NOMO-1 treated with DMSO at 0.1 percent for 48 hours (cell line): Measurements from ENCODE around the gene POC1A.
"Not testable (repeated sequence)": the region's sequence is repeated elsewhere in the genome, so short reads cannot be mapped to it uniquely, and the experiment has no call there.

Source experiments
- DNase-seq: peaks from one replicate; lab custom pipeline; 2025; ENCODE audit not compliant: unreplicated experiment; lab: John Stamatoyannopoulos, UW

POC1A gene

DNA sequence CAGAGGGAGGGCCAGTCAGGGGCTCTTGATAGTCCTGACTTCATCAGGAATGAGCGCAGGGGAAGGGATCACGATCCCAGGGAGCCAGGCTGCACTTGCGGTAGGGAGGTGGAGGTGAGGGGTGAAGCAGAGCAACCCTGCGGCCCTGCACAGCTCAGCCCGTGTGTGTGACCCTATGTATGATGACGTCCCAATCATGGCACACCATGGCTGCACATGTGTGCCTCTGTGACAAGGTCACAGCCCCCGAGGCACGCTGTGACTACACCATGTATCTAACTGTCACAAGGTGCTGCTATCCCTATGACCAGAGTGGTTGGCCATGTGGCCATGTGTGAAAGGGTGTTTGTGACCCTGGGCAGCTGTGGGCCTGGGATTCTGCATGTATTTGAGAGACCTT, 30.5 kb upstream of the POC1A start:
- no peak for DNase-seq

DNA sequence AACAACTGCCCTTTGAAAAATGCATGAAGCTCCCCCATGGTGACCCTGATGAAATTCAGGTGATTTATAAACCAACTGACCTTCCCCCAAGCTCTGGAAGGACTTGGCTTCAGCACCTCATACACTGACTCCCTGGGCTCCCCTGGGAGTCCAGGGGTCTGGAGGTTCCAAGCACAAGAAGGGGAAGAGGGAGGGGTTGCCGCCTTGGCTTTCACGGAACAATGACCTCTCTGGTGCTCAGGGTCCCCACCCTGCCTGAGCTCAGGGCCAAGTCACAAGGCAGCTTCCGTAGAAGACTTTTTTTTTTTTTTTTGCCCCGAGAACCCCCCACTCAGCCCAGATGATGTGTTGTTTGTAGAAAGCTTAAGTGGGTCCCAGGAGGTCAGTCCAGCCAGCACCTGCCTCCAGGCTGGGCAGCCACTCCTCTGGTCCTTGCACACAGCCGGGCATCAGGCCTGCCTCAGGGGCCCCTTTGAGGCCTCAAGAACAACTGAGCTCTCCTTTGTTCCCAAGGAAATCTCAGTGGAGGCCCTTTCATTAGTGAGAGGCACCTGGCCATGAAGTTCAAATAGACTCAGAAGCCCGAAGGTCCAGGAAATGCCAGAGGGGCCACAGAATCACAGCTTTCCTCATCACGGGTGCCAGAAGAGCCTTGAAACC, 29.7 kb upstream of the POC1A start:
- DNase-seq = no peak

DNA sequence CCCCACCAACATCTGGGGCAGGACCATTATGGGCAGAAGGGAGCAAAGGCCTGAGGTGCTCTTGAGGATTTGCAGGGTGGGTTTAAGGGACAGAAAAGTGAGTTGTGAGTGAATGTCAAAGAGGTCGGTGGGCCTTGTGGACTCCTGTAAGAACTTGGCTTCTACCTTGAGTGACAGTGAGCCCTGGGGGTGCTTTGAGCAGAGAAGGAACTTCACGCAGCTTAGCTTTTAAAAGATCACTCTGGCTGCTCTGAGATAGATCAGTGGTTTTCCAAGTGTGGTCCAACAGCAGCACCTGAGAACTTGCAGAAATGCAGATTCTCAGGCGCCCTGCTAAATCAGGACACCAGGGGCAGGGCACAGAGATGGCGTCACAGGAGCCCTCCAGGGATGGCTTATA, 28.5 kb upstream of the POC1A start:
- no peak for DNase-seq

DNA sequence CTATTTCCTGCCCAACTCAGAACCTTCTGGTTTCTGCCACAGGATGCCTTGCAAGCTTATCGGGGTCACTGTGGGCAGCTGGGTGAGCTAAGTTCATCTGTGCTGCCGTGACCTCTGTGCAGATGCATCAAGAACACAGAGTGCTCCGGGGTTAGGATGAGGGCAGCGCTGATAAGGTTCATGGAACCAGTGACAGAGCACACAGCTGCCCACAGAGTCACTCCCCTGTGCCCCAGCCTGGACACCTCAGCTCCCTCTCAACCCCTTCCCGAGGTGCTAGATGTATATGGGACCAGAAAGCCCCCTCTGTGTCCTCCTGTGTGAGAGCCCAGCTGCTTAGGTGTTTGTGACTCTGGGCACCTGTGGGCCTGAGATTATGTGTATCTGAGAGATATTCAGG, 28.0 kb upstream of the POC1A start:
- DNase-seq = no peak

DNA sequence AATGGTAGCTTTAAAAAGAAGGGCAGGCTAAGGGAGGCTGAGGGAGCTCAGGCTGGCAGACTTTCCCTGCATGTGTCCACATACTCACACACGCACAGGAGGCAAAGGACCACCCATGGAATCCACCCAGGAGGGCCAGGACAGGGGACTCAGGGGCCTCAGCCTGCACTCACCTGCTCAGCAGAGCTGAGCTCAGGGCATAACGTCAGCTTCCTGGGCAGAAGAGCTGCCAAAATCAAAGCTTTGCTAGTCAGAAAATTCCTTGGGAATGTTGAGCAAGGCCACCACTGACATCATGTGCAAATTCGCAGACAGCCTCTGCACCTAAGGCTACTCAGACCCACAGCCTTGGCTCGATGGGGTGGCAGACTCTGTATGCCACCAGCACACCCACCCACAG, 27.3 kb upstream of the POC1A start:
- DNase-seq = no peak

DNA sequence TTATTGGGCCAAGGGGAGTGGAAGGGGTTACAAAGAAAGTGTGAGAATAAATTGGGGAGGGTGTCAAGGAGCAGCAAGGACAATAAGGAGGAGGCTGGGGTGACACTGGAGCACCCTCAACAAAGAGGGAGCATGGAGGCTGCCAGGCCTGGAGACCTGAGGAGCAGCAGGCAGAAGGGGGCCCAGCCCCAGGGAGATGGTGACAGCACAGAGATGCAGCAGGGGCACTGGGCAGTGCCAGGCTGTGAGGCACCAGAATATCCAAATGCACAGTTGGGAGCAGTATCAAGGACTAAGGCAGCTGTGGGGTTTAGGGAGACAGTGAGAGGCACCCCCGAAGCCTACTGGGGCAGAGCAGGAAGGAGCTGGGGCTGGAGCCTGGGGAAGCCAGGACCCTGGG, 24.3 kb upstream of the POC1A start:
- DNase-seq = no peak

DNA sequence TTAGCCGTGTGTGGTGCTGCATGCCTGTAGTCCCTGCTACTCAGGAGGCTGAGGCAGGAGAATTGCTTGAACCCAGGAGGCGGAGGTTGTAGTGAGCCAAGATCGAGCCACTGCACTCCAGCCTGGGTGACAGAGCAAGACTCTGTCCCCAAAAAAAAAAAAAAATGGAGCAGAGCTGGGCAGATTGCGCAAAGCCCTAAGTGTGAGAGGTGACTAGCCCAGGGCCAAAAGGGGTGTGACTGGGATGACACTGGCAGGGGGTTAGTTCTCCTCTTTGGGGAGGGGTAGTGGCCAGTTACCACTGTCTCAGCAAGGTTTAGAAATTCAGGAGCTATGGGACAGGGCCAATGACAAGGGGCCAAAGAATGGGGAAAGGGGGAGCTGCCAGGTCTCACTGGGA, 23.9 kb upstream of the POC1A start:
- DNase-seq = peak; percentile 29

DNA sequence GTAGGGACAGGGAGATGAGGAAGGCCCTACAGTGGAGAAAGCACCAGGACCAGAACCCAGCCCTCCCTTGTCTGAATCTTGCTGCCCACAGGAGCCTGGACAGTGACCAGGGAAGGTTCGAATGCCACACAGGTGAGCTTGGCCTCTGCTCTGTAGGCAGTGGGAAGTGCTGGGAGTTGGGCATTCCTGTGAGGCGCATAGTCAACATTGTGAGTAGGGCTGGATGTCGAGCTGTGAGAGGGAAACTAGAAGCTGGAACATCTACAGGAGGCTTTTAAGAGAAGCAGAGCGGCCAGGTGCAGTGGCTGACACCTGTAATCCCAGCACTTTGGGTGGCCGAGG, 23.4 kb upstream of the POC1A start:
- no peak for DNase-seq

DNA sequence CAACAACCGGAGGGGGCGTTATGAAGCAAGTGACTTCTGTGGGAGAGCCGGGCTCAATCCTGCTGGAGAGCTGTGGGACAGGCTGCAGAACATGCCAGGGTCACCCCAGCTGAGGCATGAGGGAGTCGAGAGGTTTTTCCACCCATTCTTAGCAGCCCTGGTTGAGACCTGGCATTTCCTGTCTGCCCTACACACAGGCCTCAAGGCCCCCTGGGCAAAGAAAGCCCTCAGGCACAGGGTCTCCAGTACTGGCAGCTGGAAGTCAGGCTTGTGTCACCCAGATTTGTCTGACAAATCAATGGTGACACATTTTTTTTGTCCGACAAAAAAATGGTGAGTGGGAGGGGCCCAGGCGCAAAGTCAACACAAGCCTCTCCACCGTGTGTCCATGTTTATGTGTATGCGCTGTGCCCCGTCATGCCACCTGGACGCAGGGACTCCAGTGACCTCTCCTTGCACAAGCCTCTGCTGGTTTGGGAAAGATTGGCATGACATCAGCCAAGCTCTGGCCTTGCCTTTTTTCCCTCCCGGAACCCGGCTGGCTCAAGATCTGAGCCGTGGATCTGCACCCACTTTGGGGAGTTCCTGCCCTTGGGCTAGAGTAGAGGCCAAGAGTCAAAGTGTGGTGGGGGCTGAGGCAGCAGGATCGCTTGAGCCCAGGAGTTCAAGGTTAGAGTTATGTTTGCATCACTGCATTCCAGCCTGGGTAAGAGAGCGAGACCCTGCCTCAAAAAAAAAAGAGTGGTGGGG, 22.9 kb upstream of the POC1A start:
- DNase-seq = no peak

DNA sequence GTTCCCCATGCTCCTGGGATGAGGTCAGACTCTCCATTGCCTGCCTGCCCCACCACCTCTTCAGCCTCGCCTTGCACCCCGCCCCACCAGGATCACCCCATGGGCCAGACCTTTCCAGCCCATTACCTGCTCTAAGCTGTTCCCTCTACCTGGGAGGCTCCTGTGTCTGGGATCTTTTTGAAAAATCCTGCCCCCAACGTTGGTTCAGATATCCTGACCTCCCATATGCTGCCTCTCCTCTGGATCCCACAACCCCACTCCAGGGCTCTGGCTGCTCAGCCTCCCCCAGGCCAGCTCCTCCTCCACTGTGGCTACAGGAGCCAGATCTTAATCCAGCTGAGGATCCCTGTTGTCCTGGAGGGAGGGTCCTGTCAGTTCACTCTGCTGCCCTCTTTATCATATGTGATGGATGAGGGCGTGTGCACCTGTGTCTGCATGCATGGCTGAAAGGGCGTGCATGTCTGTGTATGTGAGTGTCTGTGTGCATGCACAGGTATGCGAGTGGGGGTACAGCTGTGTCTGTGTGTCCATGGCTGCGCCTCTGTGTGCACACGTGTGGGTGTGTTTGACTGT, 22.0 kb upstream of the POC1A start:
- no peak for DNase-seq

DNA sequence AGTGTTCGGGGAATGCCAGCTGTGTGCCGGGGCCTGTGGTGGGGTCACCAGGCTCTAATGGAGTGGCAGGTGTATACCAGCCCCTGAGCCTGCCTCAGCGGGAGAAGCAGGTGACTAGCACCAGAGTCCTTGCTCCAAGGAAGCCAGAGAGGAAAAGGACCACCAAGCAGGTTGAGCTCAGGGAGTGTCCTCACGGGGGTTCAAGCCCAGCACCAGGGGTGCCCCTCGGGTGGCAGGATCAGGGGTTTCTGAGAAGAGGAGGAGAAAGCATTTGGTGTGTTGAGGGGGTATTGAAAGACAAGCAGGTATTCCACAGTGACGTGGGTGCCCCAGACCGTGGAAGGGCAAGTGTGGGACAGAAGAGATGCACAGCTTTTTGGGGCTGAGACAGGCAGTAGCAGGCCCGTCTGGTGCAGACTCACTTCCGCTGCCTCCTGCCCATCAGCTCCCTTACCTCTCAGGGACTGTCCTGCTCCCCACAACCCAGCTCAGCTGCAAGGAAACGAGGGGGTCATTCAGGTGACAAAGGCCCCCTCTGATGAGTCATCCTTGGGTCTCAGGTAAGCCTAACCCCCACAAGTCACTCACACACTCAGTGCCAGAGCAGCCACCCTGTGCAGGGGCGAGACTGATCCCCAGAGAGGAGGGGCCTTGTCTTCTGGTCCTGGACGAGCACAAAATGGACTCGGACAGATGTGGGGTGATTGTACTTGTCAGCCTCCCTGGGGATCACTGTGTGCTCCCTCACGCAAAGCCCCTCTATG, 21.4 kb upstream of the POC1A start:
- DNase-seq = no peak

DNA sequence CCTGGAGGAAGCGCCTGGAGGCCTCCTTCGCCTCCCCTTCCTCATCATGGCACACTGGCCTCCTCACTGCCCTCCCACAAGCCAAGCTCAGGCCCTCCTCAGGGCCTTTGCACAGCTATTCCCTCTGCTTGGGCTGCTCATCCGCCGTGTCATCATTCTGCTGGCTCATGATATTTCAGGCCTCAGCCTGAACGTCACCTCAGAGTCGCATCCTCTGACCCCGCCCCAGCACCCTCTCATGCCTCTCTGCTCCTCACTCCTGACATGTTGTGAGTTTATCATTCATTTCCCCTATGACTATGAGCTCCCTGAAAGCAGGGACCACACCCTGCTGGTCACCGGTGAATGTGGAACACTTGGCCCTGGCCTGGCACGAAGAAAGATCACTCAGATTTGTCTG, 20.7 kb upstream of the POC1A start:
- DNase-seq = peak; percentile 10

DNA sequence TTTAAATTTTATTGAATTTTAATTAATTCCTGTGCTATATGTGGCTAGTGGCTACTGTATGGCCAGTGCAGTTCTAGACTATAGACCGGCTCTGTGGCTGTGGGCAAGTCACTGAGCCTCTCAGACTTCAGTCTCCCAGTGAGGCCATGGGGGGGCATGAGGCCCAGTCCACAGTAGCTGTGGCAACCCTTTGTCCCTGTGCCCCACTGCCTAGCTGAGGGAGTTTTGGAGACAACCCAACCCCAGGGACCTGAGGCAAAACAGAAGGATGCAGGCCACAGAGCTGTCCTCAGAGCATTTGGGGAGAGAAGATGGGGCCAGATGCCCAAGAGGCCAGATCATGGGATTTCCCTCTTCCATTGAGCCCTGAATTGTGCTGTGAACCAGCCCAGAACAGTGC, 18.9 kb upstream of the POC1A start:
- no peak for DNase-seq

DNA sequence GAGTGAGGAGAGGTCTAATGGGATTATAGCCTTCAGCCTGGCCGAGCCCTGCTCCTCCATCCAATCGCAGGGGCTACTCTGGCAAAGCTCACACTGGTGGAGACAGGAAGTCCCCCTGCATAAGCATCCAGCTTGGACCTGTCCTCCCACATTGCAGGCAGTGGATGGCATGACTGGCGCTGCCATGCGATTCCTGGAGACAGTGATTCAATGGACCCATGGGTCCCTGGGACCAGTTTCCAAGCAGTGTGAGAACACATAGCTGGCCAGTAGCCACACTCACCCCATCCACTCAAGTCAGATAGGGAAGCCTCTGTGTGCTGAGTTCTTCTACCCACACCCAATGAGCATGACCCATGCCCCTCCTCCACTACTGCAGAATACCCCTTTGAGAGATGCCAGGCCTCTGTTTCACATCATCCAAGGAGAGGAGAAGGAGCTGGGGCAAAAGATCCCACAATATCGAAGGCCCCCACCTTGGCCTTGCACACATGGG, 18.1 kb upstream of the POC1A start:
- no peak for DNase-seq

DNA sequence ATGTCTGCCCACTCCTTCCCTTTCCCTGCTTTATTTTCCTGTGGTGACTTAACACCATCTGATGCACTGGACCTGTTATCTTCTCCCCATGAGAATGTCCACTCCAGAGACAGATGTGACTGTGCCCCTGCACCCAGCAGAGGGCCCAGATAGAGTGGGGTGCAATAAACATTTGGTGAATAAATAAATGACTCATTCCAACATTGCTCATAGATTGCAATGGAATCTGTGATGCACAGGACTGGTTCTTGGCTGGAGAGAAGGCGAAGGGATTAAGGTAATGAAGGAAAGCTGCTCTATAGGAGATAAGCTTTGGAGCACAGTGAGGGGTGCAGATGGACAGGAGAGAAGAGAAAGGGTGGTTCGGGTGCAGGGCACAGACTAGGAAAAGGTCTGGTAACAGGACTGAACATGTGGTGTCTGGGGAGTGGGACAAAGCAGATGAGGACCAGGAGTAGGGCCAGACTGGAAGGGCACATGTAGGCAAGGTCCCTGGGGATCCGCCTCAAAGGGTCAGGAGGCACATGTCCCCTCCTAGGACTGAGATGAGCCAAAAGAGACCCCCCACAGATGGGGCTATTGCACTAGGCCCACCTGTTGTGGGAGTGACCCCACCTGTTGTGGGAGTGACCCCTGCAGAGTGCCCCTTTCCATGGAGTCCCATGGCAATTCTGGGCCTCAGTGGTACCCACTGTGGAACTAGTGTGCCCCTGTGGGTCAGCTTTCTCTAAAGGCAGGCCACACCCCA, 17.5 kb upstream of the POC1A start:
- no peak for DNase-seq

DNA sequence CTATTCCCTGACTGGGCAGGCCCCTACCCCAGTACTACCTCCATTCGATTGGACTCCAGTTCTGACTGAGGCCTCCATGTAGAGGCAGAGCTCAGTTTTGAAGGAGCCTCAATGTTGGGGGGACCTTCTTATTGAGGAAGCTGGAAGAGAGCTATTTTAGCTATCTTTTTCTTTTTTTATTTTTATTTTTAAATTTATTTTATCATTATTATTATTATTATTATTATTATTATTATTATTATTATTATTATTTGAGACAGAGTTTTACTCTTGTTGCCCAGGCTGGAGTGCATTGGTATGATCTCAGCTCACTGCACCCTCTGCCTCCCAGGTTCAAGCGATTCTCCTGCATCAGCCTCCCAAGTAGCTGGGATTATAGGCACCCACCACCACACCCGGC, 16.0 kb upstream of the POC1A start:
- DNase-seq = not testable (repeated sequence)

DNA sequence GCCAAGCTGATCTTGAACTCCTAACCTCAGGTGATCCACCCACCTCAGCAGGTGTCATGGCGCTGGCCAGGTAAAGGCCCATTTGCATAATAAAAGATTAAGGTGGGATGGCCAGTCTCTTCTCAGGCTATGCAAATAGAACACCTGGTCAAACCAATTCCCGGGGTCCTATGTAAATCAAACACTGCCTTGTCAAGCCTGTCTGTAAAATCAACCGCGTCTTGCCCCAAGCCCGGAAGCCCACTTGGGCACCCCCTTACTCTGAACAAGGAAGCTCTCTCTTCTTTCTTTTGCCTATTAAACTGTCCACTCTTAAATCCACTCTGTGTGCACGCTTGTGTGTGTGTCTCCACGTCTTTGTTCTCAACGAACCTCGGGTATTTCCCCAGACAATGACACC, 13.0 kb upstream of the POC1A start:
- DNase-seq = no peak

DNA sequence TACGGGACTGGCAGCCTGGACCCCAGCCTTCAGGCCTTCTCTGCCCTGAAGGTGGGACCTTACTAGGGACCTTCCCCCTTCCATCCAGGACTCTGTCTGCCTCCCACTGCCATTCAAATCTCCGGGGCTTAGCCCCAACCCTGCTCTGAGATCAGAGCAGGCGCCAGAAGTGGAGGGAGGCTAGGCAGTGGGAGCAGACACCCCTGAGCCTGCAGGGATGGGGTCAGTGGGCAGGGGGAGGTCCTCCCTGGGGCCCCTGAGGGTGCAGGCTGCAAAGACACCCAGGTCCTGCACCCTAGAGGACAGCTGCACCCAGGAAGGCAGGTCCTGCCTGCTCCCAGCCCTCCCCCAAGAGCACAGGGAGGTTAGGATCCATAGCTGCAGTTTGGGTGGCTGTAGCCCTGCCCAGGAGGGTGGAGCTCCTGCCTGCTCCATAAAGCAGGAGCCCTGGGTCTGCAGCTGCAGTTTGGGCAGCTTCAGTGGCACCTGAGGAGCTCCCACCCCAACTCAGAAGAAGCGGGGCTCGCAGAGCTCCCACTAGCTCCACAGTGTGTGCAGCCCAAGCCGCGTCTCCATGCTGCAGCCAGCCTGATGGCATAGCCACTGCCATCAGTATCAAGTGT, 8.1 kb upstream of the POC1A start:
- DNase-seq = no peak

DNA sequence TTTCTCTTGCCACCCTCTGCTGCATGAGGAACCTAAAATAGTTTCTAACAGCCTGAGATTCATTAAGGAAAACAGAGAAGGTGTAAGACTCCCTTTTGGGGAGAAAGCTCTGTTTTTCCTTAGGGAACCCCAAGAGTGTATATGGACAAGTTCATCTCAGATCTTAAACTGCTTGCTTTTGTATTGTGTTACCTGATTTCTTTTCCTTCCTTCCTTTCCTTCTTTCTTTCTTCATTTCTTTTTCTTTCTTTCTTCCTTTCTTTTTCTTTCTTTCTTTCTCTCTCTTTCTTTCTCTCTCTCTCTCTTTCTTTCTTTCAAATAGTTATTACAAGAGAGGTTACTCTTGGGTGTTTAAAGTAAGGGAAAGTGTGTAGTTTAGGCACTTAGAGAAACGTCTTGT, 5.3 kb upstream of the POC1A start:
- DNase-seq = no peak

DNA sequence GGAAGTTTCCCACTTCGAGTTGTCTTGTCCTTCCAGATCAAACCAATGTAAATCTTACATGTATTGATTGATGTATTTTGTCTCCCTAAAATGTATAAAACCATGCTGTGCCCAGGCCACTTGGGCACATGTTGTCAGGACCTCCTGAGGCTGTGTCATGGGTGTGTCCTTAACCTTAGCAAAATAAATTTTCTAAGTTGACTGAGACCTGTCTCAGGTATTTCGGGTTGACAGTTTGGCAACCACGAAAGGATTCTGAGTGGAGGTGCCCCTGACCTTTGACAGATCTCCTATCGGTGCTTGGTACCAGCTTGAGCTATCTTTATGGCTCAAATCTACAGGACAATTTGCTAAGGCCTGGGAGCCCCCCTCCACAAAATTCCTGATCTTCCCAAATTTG, 1.7 kb upstream of the POC1A start:
- DNase-seq = no peak
